ENCODE measurements around the gene PTPN6. TPM values are rescaled to one million over a fixed set of nuclear protein-coding genes. Genes with fewer than 3 reads are reported as not detected.
A peak's percentile ranks its signal among the peaks of the same experiment; 100 is the strongest.

Gene PTPN6
- total and polyA plus RNA-seq, 12 donors, result 2.9 to 32.5 (median 5.8) TPM

DNA sequence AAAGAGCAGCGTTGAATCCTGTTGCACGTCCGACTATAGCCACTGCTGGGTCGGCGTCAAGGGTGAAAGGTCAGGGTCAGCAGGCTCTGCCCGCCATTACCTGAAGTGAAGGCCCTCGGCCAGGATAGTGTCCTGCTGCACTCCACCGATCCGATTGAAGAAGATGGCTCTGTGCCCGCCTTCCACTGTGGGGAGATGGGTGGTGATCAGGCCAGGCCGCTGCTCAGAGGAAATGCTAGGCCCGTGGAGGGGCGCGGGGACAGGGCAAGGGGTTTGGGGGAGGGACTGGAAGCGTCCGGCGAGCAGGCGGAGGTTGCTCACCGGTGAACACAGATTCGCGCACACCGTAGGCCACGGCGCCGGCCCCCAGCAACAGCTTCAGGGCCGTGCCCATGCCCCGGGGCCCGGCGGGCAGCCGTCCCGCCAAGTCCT lies 19.0 kb downstream of the PTPN6 start:
- Histone ChIP-seq H3K4me1 (peaks cover 8 to 39% (median 31%) of the 10 kb centered on the region in 9 donors), H3K27ac (peak overlapping the region; percentile 80 to 98 (median 94)), H3K36me3 (peaks cover 0 to 70% (median 40%) of the 10 kb centered on the region in 9 donors), H3K27me3 (no peaks in the 10 kb centered on the region), H3K4me3 (peak overlapping the region; percentile 77 to 99 (median 92)), H3K9me3 (no peaks in the 10 kb centered on the region)
- ATAC-seq, result peak in 5 of 8 donors; percentile 22 to 67 (median 32)
- intact Hi-C loops (cut with DNase I), result loop anchor here in 6 of 10 donors (1.0 to 5.0 kb wide), 4 partner anchors 27 to 49 kb away; partner anchors contain the start of genes LPCAT3 (in 6 of the 6) and RNU7-1 (in 1 of the 6)
- TF ChIP-seq, protein P1, sequence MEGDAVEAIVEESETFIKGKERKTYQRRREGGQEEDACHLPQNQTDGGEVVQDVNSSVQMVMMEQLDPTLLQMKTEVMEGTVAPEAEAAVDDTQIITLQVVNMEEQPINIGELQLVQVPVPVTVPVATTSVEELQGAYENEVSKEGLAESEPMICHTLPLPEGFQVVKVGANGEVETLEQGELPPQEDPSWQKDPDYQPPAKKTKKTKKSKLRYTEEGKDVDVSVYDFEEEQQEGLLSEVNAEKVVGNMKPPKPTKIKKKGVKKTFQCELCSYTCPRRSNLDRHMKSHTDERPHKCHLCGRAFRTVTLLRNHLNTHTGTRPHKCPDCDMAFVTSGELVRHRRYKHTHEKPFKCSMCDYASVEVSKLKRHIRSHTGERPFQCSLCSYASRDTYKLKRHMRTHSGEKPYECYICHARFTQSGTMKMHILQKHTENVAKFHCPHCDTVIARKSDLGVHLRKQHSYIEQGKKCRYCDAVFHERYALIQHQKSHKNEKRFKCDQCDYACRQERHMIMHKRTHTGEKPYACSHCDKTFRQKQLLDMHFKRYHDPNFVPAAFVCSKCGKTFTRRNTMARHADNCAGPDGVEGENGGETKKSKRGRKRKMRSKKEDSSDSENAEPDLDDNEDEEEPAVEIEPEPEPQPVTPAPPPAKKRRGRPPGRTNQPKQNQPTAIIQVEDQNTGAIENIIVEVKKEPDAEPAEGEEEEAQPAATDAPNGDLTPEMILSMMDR (IDR thresholded peaks at IDR 0.05), result no peak
- WGBS, 2 donors, result 1% methylated on average over 31 of the region's 31 CpGs
- no peak for DNase-seq

DNA sequence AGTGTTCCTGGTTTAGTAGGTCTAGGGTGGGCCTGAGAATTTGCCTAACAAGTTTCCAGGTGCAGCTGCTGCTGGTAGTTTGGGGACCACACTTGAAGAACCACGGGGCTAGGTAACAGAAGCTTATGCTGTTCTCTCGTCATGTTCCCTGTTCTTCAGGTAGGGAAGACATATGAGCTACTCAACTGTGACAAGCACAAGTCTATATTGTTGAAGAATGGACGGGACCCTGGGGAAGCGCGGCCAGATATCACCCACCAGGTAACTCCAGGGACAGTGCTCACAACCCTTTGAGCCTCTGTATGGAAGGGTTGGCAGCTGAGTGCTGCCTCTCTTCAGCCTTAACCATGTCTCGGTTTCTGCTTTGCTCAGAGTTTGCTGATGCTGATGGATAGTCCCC lies 23.0 kb downstream of the PTPN6 start:
- DNase-seq (no peak), ATAC-seq (no peak)
- peaks cover 0 to 68% (median 46%) of the 10 kb centered on the region in 9 donors for H3K36me3 ChIP-seq
- no peaks in the 10 kb centered on the region for H3K9me3 ChIP-seq
- H3K27ac ChIP-seq, result no peak overlapping the region
- H3K27me3 ChIP-seq, result no peaks in the 10 kb centered on the region
- H3K4me1 ChIP-seq, result peaks cover 3 to 43% (median 26%) of the 10 kb centered on the region in 9 donors
- 92 to 94% methylated on average over 6 of the region's 6 CpGs for WGBS, 2 donors
- TF ChIP-seq, protein P1 (IDR thresholded peaks at IDR 0.05), result no peak
- no peak overlapping the region for H3K4me3 ChIP-seq
- intact Hi-C loops (cut with DNase I), result loop anchor here in 3 of 10 donors (5.0 kb wide), 1 partner anchor 43 kb away; the partner anchor contains the start of gene LPCAT3 (in 3 of the 3)

DNA sequence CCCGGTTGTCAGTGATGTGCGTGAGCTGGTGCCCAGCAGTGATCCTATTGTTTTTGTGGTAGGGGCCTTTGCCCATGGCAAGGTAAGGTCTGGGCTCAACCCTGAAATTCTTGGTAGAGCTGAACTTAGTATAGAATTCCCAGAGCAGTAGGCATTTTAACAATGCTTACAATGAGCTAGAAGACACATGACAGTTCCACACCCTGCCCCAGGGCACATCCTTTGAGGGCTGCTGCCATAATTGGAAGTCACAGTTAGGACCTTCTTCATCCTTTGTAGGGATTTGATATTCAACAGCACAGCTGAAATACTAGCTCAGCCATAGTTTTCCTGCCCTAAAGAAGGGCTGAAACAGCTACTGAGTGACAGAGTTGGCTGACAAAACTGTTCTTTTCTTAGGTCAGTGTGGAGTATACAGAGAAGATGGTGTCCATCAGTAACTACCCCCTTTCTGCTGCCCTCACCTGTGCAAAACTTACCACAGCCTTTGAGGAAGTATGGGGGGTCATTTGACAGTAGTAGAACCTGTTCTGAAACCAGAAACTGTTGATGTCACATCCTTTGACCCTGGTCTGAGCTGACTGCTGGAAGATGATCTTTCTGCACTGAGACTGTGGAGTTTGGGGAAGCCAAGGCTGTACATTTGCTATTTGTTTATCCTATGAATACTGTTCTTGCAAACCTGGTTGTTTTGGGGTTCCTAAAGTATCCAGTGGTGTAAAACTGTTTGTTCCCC lies 24.3 kb downstream of the PTPN6 start:
- Histone ChIP-seq H3K9me3 (no peaks in the 10 kb centered on the region), H3K27ac (no peak overlapping the region), H3K4me1 (peaks cover 0 to 41% (median 15%) of the 10 kb centered on the region in 9 donors), H3K27me3 (no peaks in the 10 kb centered on the region), H3K36me3 (peaks cover 0 to 79% (median 46%) of the 10 kb centered on the region in 9 donors), H3K4me3 (no peak overlapping the region)
- intact Hi-C loops (cut with DNase I), result no loop called here
- TF ChIP-seq, protein P1 (IDR thresholded peaks at IDR 0.05), result no peak
- ATAC-seq (no peak), DNase-seq (no peak)
- WGBS, 2 donors, result 91 to 92% methylated on average over 2 of the region's 2 CpGs

DNA sequence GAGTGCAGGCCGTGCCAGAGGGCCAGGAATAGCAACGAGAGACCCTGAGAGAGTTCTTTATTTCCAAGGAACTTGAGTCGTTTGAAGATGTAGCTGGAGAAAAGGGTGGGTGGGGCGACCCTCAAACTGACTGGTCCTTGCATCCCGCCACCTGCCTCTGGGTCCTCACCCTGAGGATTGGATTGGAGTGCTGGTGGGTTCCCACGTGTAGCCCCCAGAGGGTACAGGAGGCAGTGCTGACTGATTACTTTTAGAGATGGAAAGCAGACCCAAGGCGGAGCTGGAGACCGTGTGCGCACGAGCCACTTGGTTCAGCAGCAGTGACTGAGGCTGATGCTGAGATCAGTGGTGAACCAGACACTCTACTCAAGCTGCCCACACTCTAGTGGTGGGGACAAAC lies 26.5 kb downstream of the PTPN6 start:
- ATAC-seq (peak in 1 of 8 donors; percentile 14), DNase-seq (no peak)
- Histone ChIP-seq H3K27ac (peak overlapping the region in 4 of 10 donors; percentile 53 to 80 (median 70)), H3K9me3 (no peaks in the 10 kb centered on the region), H3K36me3 (peaks cover 0 to 100% (median 65%) of the 10 kb centered on the region in 9 donors), H3K27me3 (no peaks in the 10 kb centered on the region), H3K4me3 (no peak overlapping the region), H3K4me1 (peaks cover 0 to 33% (median 1%) of the 10 kb centered on the region in 9 donors)
- TF ChIP-seq, protein P1 (IDR thresholded peaks at IDR 0.05), result no peak
- intact Hi-C loops (cut with DNase I), result no loop called here
- WGBS, 2 donors, result 64 to 75% methylated on average over 10 of the region's 10 CpGs

All from heart right ventricle (tissue), 16 donors.